ENCODE data around the gene APOB. TPM values are rescaled to one million over a fixed set of nuclear protein-coding genes. Genes with fewer than 3 reads are reported as not detected.

APOB gene
- total RNA-seq, 2 donors from 2014 or later, result 7.5 to 14.1 TPM

DNA sequence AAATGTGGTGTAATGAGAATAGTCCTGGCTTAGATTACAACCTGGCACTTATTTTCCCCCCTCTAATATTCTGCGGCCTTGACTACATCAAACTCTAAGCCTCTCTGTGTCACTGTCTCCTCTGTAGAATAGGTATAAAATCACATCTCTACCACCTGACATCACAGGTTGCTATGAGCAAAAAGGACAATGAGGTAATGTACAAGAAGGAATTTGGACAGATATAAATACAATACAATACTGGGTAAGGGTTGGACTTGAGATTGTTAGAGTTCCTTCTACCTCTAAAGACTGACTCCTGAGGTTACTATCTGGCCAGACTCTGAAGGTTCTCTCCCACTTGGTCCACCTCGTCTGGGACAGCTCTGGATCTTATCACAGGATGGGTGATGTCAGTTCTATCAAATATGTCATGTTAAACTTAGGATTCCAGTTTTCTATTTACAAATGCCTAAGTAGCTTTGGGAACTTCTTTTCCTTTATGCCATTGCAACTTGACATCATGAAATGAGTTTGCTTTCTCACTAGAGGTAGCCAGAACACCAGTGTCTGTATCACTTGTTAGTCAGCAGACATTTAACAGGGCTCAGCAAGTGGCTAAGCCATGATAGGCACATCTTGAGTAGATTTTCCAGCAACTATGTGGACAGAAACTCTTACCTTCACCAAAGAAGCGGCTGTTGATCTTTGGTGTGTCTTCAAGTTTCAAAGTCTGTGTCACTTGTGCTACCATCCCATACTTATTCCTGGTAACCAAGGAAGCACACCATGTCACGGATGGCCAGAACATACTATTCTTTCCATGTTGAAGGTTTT is 9.5 kb downstream of the APOB start:
- WGBS, 2 experiments (ENCODE audit: insufficient coverage in 1 of 2, insufficient read length in 1 of 2), result 84 to 87% methylated on average over 3 to 4 of the region's 4 CpGs
- Mint-ChIP-seq H3K27me3 (ENCODE audit: insufficient read depth) (peaks cover 2% of the 10 kb centered on the region), H3K36me3 (ENCODE audit: low read depth) (peaks cover 17% of the 10 kb centered on the region), H3K4me3 (no peak overlapping the region), H3K4me1 (no peaks in the 10 kb centered on the region), H3K9me3 (no peaks in the 10 kb centered on the region), H3K27ac (no peak overlapping the region)
- TF ChIP-seq, protein P1, sequence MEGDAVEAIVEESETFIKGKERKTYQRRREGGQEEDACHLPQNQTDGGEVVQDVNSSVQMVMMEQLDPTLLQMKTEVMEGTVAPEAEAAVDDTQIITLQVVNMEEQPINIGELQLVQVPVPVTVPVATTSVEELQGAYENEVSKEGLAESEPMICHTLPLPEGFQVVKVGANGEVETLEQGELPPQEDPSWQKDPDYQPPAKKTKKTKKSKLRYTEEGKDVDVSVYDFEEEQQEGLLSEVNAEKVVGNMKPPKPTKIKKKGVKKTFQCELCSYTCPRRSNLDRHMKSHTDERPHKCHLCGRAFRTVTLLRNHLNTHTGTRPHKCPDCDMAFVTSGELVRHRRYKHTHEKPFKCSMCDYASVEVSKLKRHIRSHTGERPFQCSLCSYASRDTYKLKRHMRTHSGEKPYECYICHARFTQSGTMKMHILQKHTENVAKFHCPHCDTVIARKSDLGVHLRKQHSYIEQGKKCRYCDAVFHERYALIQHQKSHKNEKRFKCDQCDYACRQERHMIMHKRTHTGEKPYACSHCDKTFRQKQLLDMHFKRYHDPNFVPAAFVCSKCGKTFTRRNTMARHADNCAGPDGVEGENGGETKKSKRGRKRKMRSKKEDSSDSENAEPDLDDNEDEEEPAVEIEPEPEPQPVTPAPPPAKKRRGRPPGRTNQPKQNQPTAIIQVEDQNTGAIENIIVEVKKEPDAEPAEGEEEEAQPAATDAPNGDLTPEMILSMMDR (conservative IDR thresholded peaks at IDR 0.05), result no peak
- peak; percentile 3 for DNase-seq
- Histone ChIP-seq H3K4me3 (ENCODE audit: low read length) (no peak overlapping the region), H3K9ac (ENCODE audit: extremely low read depth, low read length, poor library complexity, severe bottlenecking) (no peak overlapping the region), H3K9me3 (ENCODE audit: control insufficient read depth, low read length) (no peaks in the 10 kb centered on the region), H3K27ac (ENCODE audit: low read depth, low read length) (no peak overlapping the region), H3K4me1 (ENCODE audit: control insufficient read depth, insufficient read depth, low read length) (no peaks in the 10 kb centered on the region), H3K36me3 (ENCODE audit: control insufficient read depth, insufficient read depth, low read length) (no peaks in the 10 kb centered on the region), H3K27me3 (ENCODE audit: control insufficient read depth, insufficient read depth, low read length, poor library complexity, severe bottlenecking) (no peaks in the 10 kb centered on the region)

DNA sequence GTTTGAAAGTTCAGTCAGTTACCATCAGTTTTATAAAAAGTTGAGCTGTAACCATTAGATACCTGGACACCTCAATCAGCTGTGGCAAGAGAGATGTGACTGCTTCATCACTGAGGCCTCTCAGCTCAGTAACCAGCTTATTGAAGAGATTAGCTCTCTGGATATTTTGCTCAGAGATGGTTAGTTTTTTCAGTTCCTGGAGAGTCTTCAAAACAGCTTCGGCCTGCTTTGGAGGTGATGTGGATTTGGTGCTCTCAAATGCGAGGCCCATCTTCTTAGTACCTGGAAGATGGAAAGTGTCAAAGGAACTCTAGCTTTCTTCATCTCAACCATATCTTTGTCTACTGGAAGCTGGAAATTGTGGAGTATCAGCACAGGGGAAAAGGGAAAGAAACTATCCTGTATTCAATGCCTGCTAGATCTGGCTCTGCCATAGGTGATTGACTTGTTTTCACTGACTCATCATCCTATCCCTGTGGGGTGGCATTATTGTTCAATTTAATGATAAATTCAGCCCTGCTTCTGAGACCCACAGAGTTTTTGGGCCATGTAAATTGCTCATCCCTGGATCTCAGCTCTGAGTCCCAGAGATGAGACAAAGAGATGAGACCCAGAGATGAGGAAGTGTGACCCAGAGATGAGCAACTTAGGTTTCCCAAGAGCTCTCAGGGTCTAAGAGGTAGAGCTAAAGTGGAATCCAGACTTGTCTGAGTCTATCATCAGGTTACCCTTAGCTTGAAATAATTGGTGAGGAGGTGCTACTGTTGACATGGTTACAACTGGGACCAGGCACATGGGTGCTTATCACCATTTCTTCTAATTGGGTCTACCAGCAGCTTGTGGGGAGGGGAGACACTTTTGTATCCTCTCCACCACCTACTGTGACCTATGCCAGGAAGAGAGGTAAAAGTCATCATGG is 10.4 kb downstream of the APOB start:
- Histone ChIP-seq H3K27me3 (ENCODE audit: control insufficient read depth, insufficient read depth, low read length, poor library complexity, severe bottlenecking) (no peaks in the 10 kb centered on the region), H3K27ac (ENCODE audit: low read depth, low read length) (no peak overlapping the region), H3K9me3 (ENCODE audit: control insufficient read depth, low read length) (no peaks in the 10 kb centered on the region), H3K4me1 (ENCODE audit: control insufficient read depth, insufficient read depth, low read length) (no peaks in the 10 kb centered on the region), H3K4me3 (ENCODE audit: low read length) (no peak overlapping the region), H3K36me3 (ENCODE audit: control insufficient read depth, insufficient read depth, low read length) (no peaks in the 10 kb centered on the region), H3K9ac (ENCODE audit: extremely low read depth, low read length, poor library complexity, severe bottlenecking) (no peak overlapping the region)
- Mint-ChIP-seq H3K27me3 (ENCODE audit: insufficient read depth) (peaks cover 2% of the 10 kb centered on the region), H3K4me1 (no peaks in the 10 kb centered on the region), H3K36me3 (ENCODE audit: low read depth) (peaks cover 17% of the 10 kb centered on the region), H3K9me3 (no peaks in the 10 kb centered on the region), H3K27ac (no peak overlapping the region), H3K4me3 (no peak overlapping the region)
- peak; percentile 2 for DNase-seq
- TF ChIP-seq, protein P1 (conservative IDR thresholded peaks at IDR 0.05), result no peak
- WGBS, 2 experiments (ENCODE audit: insufficient coverage in 1 of 2, insufficient read length in 1 of 2), result 100% methylated on average over 1 to 2 of the region's 2 CpGs

DNA sequence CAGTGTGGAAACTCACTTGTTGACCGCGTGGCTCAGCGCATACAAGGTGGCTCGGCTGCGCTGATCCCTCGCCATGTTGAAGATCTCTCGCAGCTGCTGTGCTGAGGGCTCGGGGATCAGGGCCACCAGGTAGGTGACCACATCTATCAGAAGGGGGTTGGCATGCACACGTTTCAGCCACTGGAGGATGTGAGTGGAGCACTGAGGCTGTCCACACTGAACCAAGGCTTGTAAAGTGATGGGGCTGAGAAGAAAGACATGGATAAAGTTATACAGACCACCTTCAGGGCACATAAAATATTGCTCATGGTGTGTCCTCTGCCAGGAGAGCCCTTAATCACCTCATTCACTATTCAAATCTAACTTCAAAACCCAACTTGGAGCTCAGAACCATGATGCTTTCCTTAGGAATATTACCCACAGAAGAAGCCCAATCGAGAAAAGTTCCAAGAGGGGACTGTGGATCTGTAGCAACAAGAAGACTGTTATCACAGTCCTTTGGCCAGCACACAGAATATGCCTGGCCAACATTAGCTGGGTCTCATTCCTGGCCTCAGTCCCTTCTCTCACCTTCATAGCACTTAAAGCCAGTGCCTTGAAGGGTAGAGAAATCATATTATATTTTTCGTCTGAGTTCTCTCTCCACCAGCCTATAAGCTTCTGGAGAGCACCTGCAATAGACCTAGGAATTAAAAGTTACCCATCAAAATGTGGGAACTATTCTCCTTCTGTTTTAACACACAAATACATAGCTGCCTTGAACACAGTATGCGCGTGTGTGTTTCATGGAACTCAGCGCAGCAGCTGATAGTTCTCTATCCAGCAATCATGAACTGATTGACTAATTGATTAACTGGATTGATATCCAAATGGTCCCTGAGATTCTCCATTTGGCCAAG is 11.3 kb downstream of the APOB start:
- no peak overlapping the region for H3K4me3 ChIP-seq (ENCODE audit: low read length)
- H3K9ac ChIP-seq (ENCODE audit: extremely low read depth, low read length, poor library complexity, severe bottlenecking), result no peak overlapping the region
- 91 to 94% methylated on average over 14 of the region's 14 CpGs for WGBS, 2 experiments (ENCODE audit: insufficient coverage in 1 of 2, insufficient read length in 1 of 2)
- no peaks in the 10 kb centered on the region for H3K27me3 ChIP-seq (ENCODE audit: control insufficient read depth, insufficient read depth, low read length, poor library complexity, severe bottlenecking)
- H3K4me1 Mint-ChIP-seq, result no peaks in the 10 kb centered on the region
- H3K27me3 Mint-ChIP-seq (ENCODE audit: insufficient read depth), result no peaks in the 10 kb centered on the region
- TF ChIP-seq, protein P1 (conservative IDR thresholded peaks at IDR 0.05), result no peak
- no peak overlapping the region for H3K27ac ChIP-seq (ENCODE audit: low read depth, low read length)
- no peaks in the 10 kb centered on the region for H3K36me3 ChIP-seq (ENCODE audit: control insufficient read depth, insufficient read depth, low read length)
- no peaks in the 10 kb centered on the region for H3K9me3 Mint-ChIP-seq
- no peak for DNase-seq
- H3K9me3 ChIP-seq (ENCODE audit: control insufficient read depth, low read length), result no peaks in the 10 kb centered on the region
- no peaks in the 10 kb centered on the region for H3K4me1 ChIP-seq (ENCODE audit: control insufficient read depth, insufficient read depth, low read length)
- no peak overlapping the region for H3K4me3 Mint-ChIP-seq
- H3K27ac Mint-ChIP-seq, result no peak overlapping the region
- H3K36me3 Mint-ChIP-seq (ENCODE audit: low read depth), result peaks cover 17% of the 10 kb centered on the region

Measured in endodermal cell (in vitro differentiated cells).